Natural killer cell (primary cell): ENCODE results near the gene FOLR1. TPM values are rescaled to one million over a fixed set of nuclear protein-coding genes. Genes with fewer than 3 reads are reported as not detected.

Source experiments
- ATAC-seq, 3 donors: fragments of 150-1000 bp in 2 of 3; fragments of 200-7000 bp in 1 of 3; cut with Tn5 transposase; 1 replicate in 1 of 3; 2 replicates in 2 of 3; pipeline ENCODE4 v1.10.0; 2021; ENCODE audit warnings: mild to moderate bottlenecking in 2 of 3, moderate library complexity in 2 of 3
- DNase-seq, 2 donors: peaks; one replicate each; pipeline versions ENCODE4 v3.0.0 to v3.0.0-alpha.2; 2013 to 2021; ENCODE audit warnings: mixed read lengths in 1 of 2
- H3K27ac ChIP-seq: one replicate; pipeline ENCODE4 v1.5.1; 2013; ENCODE audit warnings: mild to moderate bottlenecking, low read length
- H3K27me3 ChIP-seq: one replicate; pipeline ENCODE4 v1.6.1; 2013; ENCODE audit warnings: low read length; ENCODE audit not compliant: control insufficient read depth, insufficient read depth
- H3K36me3 ChIP-seq: one replicate; pipeline ENCODE4 v1.6.1; 2013; ENCODE audit warnings: low read length; ENCODE audit not compliant: control insufficient read depth, insufficient read depth
- H3K4me1 ChIP-seq: one replicate; pipeline ENCODE4 v1.6.1; 2013; ENCODE audit warnings: low read length; ENCODE audit not compliant: control insufficient read depth, insufficient read depth
- H3K4me3 ChIP-seq: one replicate; pipeline ENCODE4 v1.5.1; 2013; ENCODE audit warnings: low read length
- H3K9me3 ChIP-seq: one replicate; pipeline ENCODE4 v1.6.1; 2013; ENCODE audit warnings: low read length; ENCODE audit not compliant: control insufficient read depth, insufficient read depth
- H3K27ac Mint-ChIP-seq, 2 donors: one replicate each; pipeline ENCODE4 v1.8.0; 2022; ENCODE audit warnings: mild to moderate bottlenecking in 2 of 2, mixed read lengths in 2 of 2, moderate library complexity in 1 of 2
- H3K27me3 Mint-ChIP-seq, 2 donors: one replicate each; pipeline ENCODE4 v1.8.0; 2022; ENCODE audit warnings: low read depth in 2 of 2, mixed read lengths in 2 of 2
- H3K36me3 Mint-ChIP-seq: one replicate; pipeline ENCODE4 v1.8.0; 2022; ENCODE audit warnings: mixed read lengths
- H3K4me1 Mint-ChIP-seq, 2 donors: one replicate each; pipeline ENCODE4 v1.8.0; 2022; ENCODE audit warnings: mixed read lengths in 2 of 2
- H3K4me3 Mint-ChIP-seq: one replicate; pipeline ENCODE4 v1.8.0; 2022; ENCODE audit warnings: mild to moderate bottlenecking, moderate library complexity, mixed read lengths
- H3K9me3 Mint-ChIP-seq, 2 donors: one replicate each; pipeline ENCODE4 v1.8.0; 2022; ENCODE audit warnings: mixed read lengths in 2 of 2
- WGBS: methylation state at CpG from one replicate; pipeline ENCODE4 v1.1.7; 2013; ENCODE audit warnings: missing lambda C conversion rate; ENCODE audit not compliant: insufficient coverage; 5-methylcytosine and 5-hydroxymethylcytosine counted together
- intact Hi-C: fragments of 100-400 bp; cut with micrococcal nuclease; formaldehyde crosslinking; loops from one replicate; pipeline ENCODE4 v1.14.2; 2022
- total RNA-seq, 4 donors: library from RNA; stranded (reverse); fragments of 120-200 nt in 1 of 4; gene quantifications; one replicate each; pipeline versions ENCODE4 v1.2.3 to v1.2.4, GENCODE V29; 2013 to 2022
- TF ChIP-seq, protein P1 (sequence below): fragments of 200-600 bp; IDR thresholded peaks from one replicate; pipeline ENCODE4 v1.8.0; 2022; ENCODE audit warnings: antibody characterized with exemption

FOLR1 gene
- total RNA-seq, 3 donors from 2014 or later (not counting 1 experiment from before 2014, with no cell fraction given), result not detected

DNA sequence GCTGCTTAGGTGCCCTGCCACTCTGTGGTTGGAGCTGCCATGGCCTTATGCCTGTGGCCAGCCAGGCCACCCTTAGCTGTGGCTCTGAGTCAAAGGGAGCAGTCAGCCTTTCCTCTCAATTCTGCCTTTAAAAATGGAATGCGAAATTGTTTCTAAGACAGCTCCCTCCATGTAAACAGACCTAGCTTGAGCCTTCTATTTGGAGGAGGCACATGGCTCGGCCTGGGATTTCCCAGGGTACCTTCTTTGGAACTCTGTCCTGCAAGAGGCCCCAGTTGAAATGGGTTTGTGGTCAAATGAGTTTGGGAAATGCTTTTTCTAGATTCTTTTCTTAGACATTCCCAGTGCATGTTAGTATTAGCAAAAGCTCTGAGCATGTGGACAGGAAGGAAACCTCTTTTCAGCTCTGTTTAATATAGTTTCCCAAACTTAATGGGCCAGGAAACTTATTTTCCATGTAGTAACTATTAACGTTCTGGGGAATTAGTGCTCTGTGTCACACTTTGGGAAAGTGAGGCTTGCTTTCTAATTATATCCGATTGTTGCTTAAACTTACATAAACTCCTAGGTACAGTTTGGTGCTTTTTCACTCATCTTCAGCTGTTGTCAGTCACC, 44.2 kb downstream of the FOLR1 start:
- intact Hi-C loops, result no loop called here
- H3K9me3 ChIP-seq, result no peaks in the 10 kb centered on the region
- Mint-ChIP-seq H3K27me3 (peaks cover 11 to 15% of the 10 kb centered on the region in 2 donors), H3K27ac (no peak overlapping the region), H3K36me3 (no peaks in the 10 kb centered on the region), H3K4me3 (no peak overlapping the region), H3K4me1 (peaks cover 18 to 41% of the 10 kb centered on the region in 2 donors), H3K9me3 (no peaks in the 10 kb centered on the region)
- H3K27ac ChIP-seq, result no peak overlapping the region
- no peak overlapping the region for H3K4me3 ChIP-seq
- H3K4me1 ChIP-seq, result peaks cover 21% of the 10 kb centered on the region
- TF ChIP-seq, protein P1, sequence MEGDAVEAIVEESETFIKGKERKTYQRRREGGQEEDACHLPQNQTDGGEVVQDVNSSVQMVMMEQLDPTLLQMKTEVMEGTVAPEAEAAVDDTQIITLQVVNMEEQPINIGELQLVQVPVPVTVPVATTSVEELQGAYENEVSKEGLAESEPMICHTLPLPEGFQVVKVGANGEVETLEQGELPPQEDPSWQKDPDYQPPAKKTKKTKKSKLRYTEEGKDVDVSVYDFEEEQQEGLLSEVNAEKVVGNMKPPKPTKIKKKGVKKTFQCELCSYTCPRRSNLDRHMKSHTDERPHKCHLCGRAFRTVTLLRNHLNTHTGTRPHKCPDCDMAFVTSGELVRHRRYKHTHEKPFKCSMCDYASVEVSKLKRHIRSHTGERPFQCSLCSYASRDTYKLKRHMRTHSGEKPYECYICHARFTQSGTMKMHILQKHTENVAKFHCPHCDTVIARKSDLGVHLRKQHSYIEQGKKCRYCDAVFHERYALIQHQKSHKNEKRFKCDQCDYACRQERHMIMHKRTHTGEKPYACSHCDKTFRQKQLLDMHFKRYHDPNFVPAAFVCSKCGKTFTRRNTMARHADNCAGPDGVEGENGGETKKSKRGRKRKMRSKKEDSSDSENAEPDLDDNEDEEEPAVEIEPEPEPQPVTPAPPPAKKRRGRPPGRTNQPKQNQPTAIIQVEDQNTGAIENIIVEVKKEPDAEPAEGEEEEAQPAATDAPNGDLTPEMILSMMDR, result no peak
- H3K36me3 ChIP-seq, result peaks cover 51% of the 10 kb centered on the region
- DNase-seq (no peak), ATAC-seq (no peak)
- peaks cover 15% of the 10 kb centered on the region for H3K27me3 ChIP-seq
- 84% methylated on average over 4 of the region's 4 CpGs for WGBS

DNA sequence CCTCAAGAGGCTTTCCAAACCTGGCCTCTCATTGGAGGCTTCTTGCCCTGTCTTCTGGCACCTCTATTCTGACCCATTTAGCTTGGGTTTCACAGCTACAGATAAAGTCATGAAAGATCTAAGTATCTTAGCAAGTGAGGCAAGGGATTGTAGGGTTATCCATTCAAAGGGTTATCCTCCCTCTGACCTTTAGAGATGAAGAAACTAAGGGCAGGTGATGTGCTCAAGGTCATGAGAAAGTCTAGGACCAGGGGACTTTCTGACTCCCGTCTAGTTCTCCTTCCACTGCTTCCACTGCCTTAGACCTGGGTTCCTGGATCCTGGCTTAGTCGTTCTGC, 44.8 kb downstream of the FOLR1 start:
- peaks cover 15 to 18% of the 10 kb centered on the region in 2 donors for H3K27me3 Mint-ChIP-seq
- intact Hi-C loops, result no loop called here

DNA sequence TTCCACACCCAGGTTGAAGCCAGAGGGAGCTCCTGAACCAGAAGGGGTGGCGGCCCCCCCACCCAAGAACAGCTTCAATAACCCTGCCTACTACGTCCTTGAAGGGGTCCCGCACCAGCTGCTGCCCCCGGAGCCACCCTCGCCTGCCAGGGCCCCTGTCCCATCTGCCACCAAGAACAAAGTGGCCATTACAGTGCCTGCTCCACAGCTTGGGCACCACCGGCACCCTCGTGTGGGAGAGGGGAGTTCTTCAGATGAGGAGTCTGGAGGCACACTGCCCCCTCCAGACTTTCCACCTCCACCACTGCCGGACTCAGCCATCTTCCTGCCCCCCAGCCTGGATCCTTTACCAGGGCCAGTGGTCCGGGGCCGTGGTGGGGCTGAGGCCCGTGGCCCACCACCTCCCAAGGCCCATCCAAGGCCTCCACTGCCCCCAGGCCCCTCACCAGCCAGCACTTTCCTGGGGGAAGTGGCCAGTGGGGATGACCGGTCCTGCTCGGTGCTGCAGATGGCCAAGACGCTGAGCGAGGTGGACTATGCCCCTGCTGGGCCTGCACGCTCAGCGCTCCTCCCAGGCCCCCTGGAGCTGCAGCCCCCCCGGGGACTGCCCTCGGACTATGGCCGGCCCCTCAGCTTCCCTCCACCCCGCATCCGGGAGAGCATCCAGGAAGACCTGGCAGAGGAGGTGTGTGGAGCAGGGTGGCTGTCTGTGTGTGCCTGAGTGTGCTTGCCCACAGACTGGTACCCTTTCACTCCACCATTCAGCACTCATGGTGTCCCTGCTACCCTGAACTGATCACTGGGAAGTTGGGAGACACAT, 45.4 kb downstream of the FOLR1 start:
- H3K27ac ChIP-seq, result no peak overlapping the region
- H3K4me3 ChIP-seq, result no peak overlapping the region
- peaks cover 18 to 50% of the 10 kb centered on the region in 2 donors for H3K4me1 Mint-ChIP-seq
- no peaks in the 10 kb centered on the region for H3K9me3 ChIP-seq
- peaks cover 21 to 24% of the 10 kb centered on the region in 2 donors for H3K27me3 Mint-ChIP-seq
- peaks cover 41% of the 10 kb centered on the region for H3K36me3 ChIP-seq
- DNase-seq, result no peak
- H3K27ac Mint-ChIP-seq, result no peak overlapping the region
- ATAC-seq, result no peak
- H3K36me3 Mint-ChIP-seq, result no peaks in the 10 kb centered on the region
- TF ChIP-seq, protein P1, result no peak
- H3K27me3 ChIP-seq, result peaks cover 18% of the 10 kb centered on the region
- intact Hi-C loops, result no loop called here
- no peak overlapping the region for H3K4me3 Mint-ChIP-seq
- H3K9me3 Mint-ChIP-seq, result no peaks in the 10 kb centered on the region
- peaks cover 21% of the 10 kb centered on the region for H3K4me1 ChIP-seq
- 96% methylated on average over 20 of the region's 22 CpGs for WGBS

More for the DNA sequence above, 44.8 kb downstream of the FOLR1 start:
- H3K4me1 ChIP-seq, result peaks cover 21% of the 10 kb centered on the region
- Mint-ChIP-seq H3K36me3 (no peaks in the 10 kb centered on the region), H3K9me3 (no peaks in the 10 kb centered on the region), H3K4me1 (peaks cover 18 to 46% of the 10 kb centered on the region in 2 donors), H3K4me3 (no peak overlapping the region), H3K27ac (no peak overlapping the region)
- ATAC-seq (no peak), DNase-seq (no peak)
- peaks cover 46% of the 10 kb centered on the region for H3K36me3 ChIP-seq
- no peaks in the 10 kb centered on the region for H3K9me3 ChIP-seq
- no peak overlapping the region for H3K4me3 ChIP-seq
- TF ChIP-seq, protein P1, result no peak
- H3K27ac ChIP-seq, result no peak overlapping the region
- WGBS, result 95% methylated on average over 2 of the region's 2 CpGs
- H3K27me3 ChIP-seq, result peaks cover 15% of the 10 kb centered on the region
